Nephron progenitor cell (in vitro differentiated cells): ENCODE measurements around the gene CNTN2.

Source experiments
- DNase-seq: peaks from one replicate; pipeline ENCODE4 v3.0.0; 2021
- H3K27ac Mint-ChIP-seq: 2 replicates; pipeline ENCODE4 v1.8.0; 2021; ENCODE audit warnings: mild to moderate bottlenecking, moderate library complexity, mixed read lengths
- H3K27me3 Mint-ChIP-seq: 2 replicates; pipeline ENCODE4 v1.8.0; 2021; ENCODE audit warnings: mild to moderate bottlenecking, low read depth, mixed read lengths; ENCODE audit not compliant: poor library complexity
- H3K36me3 Mint-ChIP-seq: 2 replicates; pipeline ENCODE4 v1.8.0; 2021; ENCODE audit warnings: low read depth, mixed read lengths
- H3K4me1 Mint-ChIP-seq: 2 replicates; pipeline ENCODE4 v1.8.0; 2021; ENCODE audit warnings: mixed read lengths
- H3K4me3 Mint-ChIP-seq: 2 replicates; pipeline ENCODE4 v1.8.0; 2021; ENCODE audit warnings: mild to moderate bottlenecking, moderate library complexity, mixed read lengths
- H3K9me3 Mint-ChIP-seq: 2 replicates; pipeline ENCODE4 v1.8.0; 2021; ENCODE audit warnings: mild to moderate bottlenecking, moderate library complexity, mixed read lengths
- CTCF ChIP-seq: fragments of 200-600 bp; sonication (generic); IDR thresholded peaks from 2 replicates; pipeline ENCODE4 v1.5.0; 2021; ENCODE audit warnings: antibody characterized with exemption

Gene CNTN2

GRCh38 chr1:205025239-205025638, 17.8 kb upstream of the CNTN2 start:
- DNase-seq, result no peak
- H3K27me3 Mint-ChIP-seq, result peaks cover 54% of the 10 kb centered on the region
- H3K4me3 Mint-ChIP-seq, result no peak overlapping the region
- H3K27ac Mint-ChIP-seq, result no peak overlapping the region
- no peaks in the 10 kb centered on the region for H3K9me3 Mint-ChIP-seq
- peaks cover 63% of the 10 kb centered on the region for H3K4me1 Mint-ChIP-seq
- no peaks in the 10 kb centered on the region for H3K36me3 Mint-ChIP-seq
- TF ChIP-seq CTCF, result no peak

- Mint-ChIP-seq H3K4me3 (no peak overlapping the region), H3K27me3 (peaks cover 48% of the 10 kb centered on the region), H3K36me3 (no peaks in the 10 kb centered on the region), H3K9me3 (no peaks in the 10 kb centered on the region), H3K4me1 (peaks cover 70% of the 10 kb centered on the region), H3K27ac (no peak overlapping the region)
- no peak for DNase-seq
- TF ChIP-seq CTCF, result no peak
Observed at GRCh38 chr1:205026181-205026580, 16.8 kb upstream of the CNTN2 start.

GRCh38 chr1:205028390-205028789, 14.6 kb upstream of the CNTN2 start:
- no peak for DNase-seq
- peaks cover 39% of the 10 kb centered on the region for H3K27me3 Mint-ChIP-seq
- H3K4me1 Mint-ChIP-seq, result peaks cover 77% of the 10 kb centered on the region
- H3K27ac Mint-ChIP-seq, result no peak overlapping the region
- no peak overlapping the region for H3K4me3 Mint-ChIP-seq
- no peaks in the 10 kb centered on the region for H3K36me3 Mint-ChIP-seq
- H3K9me3 Mint-ChIP-seq, result no peaks in the 10 kb centered on the region
- no peak for TF ChIP-seq CTCF

GRCh38 chr1:205028924-205029323, 14.1 kb upstream of the CNTN2 start:
- Mint-ChIP-seq H3K27ac (no peak overlapping the region), H3K4me1 (peaks cover 77% of the 10 kb centered on the region), H3K4me3 (peak overlapping the region; percentile 37), H3K36me3 (no peaks in the 10 kb centered on the region), H3K9me3 (no peaks in the 10 kb centered on the region), H3K27me3 (peaks cover 39% of the 10 kb centered on the region)
- no peak for TF ChIP-seq CTCF
- DNase-seq, result no peak

- Mint-ChIP-seq H3K4me1 (peaks cover 69% of the 10 kb centered on the region), H3K27me3 (peaks cover 40% of the 10 kb centered on the region), H3K4me3 (peak overlapping the region; percentile 36), H3K9me3 (no peaks in the 10 kb centered on the region), H3K36me3 (no peaks in the 10 kb centered on the region), H3K27ac (peak overlapping the region; percentile 39)
- TF ChIP-seq CTCF, result no peak
- DNase-seq, result no peak
Observed at GRCh38 chr1:205030241-205030640, 12.8 kb upstream of the CNTN2 start.

- TF ChIP-seq CTCF, result no peak
- peak; percentile 54 for DNase-seq
- Mint-ChIP-seq H3K27me3 (peaks cover 43% of the 10 kb centered on the region), H3K9me3 (no peaks in the 10 kb centered on the region), H3K27ac (peak overlapping the region; percentile 39), H3K36me3 (no peaks in the 10 kb centered on the region), H3K4me3 (peak overlapping the region; percentile 43), H3K4me1 (peaks cover 63% of the 10 kb centered on the region)
Observed at GRCh38 chr1:205030896-205031295, 12.1 kb upstream of the CNTN2 start.
